Fibroblast of lung (primary cell): ENCODE measurements around the gene ARL4A.

Source experiments
- EZH2 ChIP-seq: IDR thresholded peaks from 2 replicates; pipeline ENCODE4 v1.5.1; 2012; ENCODE audit warnings: low read length, control low read depth, mild to moderate bottlenecking; ENCODE audit errors: missing control alignments
- TF ChIP-seq, protein P1 (sequence below), 2 donors: IDR thresholded peaks in 1 of 2; conservative IDR thresholded peaks in 1 of 2; 1 replicate in 1 of 2; 2 replicates in 1 of 2; pipeline ENCODE4 v1.5.1; 2011 to 2012; ENCODE audit warnings: low read length in 2 of 2, control low read depth in 1 of 2, inconsistent platforms in 1 of 2, low read depth in 1 of 2, mild to moderate bottlenecking in 1 of 2

GRCh38 chr7:12684733-12685132 lies 2.7 kb upstream of the ARL4A start:
- no peak for TF ChIP-seq EZH2
- TF ChIP-seq, protein P1, sequence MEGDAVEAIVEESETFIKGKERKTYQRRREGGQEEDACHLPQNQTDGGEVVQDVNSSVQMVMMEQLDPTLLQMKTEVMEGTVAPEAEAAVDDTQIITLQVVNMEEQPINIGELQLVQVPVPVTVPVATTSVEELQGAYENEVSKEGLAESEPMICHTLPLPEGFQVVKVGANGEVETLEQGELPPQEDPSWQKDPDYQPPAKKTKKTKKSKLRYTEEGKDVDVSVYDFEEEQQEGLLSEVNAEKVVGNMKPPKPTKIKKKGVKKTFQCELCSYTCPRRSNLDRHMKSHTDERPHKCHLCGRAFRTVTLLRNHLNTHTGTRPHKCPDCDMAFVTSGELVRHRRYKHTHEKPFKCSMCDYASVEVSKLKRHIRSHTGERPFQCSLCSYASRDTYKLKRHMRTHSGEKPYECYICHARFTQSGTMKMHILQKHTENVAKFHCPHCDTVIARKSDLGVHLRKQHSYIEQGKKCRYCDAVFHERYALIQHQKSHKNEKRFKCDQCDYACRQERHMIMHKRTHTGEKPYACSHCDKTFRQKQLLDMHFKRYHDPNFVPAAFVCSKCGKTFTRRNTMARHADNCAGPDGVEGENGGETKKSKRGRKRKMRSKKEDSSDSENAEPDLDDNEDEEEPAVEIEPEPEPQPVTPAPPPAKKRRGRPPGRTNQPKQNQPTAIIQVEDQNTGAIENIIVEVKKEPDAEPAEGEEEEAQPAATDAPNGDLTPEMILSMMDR (conservative IDR thresholded peaks at IDR 0.05 in 1 of 2, IDR thresholded peaks at IDR 0.05 in 1 of 2; ENCODE audit: low read depth in 1 of 2, low read length in 2 of 2): no peak
